ENCODE measurements around the gene FGFR3. TPM values are rescaled to one million over a fixed set of nuclear protein-coding genes. Genes with fewer than 3 reads are reported as not detected.

FGFR3 gene
- total RNA-seq, 4 donors from 2014 or later, result 45.4 to 168 (median 92.4) TPM

DNA sequence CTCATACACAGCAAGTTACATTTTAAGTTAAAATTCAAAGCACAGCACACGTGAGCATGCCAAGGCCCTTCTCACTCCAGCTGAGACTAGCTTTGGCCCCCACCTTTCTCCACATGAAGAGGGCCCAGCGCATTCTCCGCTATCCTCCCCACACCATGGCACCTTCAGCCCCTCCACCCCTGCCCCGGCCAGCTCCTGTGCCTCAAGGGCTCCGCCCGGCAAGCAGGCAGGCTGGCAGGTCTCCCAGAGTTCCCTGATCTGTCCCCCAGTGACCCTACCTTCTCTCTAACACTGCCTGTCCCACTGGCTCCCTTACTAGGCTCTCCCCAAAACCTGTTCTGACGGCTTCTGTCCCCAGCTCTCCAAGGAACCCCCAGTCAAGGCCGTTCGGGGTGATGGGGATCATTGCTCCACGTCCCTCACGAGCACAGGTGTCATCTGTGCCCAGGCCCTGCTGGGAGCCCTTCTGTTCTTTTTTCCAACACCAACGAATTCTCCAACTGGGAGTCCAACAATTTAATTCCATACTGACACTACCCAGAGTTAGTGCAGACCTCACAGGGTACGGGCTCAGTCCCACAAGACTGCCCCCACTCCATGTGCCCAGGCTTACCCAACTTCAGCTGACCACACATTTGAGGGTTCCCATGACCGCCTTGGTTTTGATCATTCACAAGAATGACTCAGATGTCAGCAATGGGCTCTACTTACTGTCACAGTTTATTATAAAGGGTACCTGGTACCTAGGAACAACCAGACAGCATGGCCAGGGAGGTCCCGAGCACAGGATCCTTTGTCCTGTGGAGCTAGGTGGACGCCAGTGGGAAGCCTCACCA, 58.7 kb downstream of the FGFR3 start:
- Histone ChIP-seq H3K27ac (peak overlapping the region in 2 of 4 donors; percentile 19 to 57), H3K36me3 (peaks cover 0 to 15% (median 0%) of the 10 kb centered on the region in 3 donors), H3K4me1 (peaks cover 0 to 46% (median 7%) of the 10 kb centered on the region in 4 donors), H3K9me3 (no peaks in the 10 kb centered on the region), H3K4me3 (no peak overlapping the region), H3K27me3 (no peaks in the 10 kb centered on the region)
- DNase-seq, result no peak
- TF ChIP-seq, protein P1, sequence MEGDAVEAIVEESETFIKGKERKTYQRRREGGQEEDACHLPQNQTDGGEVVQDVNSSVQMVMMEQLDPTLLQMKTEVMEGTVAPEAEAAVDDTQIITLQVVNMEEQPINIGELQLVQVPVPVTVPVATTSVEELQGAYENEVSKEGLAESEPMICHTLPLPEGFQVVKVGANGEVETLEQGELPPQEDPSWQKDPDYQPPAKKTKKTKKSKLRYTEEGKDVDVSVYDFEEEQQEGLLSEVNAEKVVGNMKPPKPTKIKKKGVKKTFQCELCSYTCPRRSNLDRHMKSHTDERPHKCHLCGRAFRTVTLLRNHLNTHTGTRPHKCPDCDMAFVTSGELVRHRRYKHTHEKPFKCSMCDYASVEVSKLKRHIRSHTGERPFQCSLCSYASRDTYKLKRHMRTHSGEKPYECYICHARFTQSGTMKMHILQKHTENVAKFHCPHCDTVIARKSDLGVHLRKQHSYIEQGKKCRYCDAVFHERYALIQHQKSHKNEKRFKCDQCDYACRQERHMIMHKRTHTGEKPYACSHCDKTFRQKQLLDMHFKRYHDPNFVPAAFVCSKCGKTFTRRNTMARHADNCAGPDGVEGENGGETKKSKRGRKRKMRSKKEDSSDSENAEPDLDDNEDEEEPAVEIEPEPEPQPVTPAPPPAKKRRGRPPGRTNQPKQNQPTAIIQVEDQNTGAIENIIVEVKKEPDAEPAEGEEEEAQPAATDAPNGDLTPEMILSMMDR (IDR thresholded peaks at IDR 0.05), result no peak
- no peak for TF ChIP-seq POLR2A (IDR thresholded peaks at IDR 0.05)

DNA sequence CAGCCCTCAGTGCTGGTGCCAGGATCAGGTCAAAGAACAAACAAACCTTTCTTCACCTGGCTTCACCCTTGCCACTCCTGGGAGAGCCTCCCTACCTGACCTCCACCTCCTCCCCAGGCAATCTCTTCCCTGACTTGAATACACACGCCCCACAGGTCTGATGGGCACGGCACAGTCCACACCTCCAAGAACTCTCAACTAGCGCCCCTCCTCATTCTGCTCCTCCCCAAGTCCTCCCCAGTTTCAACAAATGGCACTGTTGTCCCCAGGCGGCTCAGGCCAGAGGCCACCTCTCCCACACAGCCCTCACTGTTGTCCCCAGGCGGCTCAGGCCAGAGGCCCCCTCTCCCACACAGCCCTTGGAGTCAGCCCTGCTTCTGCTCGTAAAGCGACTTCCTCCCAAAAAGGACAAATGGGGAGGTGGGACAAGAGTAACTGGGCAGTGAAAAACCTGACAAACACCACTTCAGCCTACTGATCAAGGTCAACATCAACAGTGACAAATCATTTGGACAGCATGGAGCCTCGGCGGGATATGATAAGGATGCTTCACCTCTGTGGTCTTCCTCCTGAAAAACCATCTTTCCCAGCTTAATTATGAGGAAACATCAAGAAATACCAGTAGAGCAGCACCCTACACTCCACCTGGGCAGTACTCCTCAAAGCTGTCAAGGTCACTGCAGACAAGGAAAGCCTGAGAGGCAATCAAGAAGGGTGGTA, 60.0 kb downstream of the FGFR3 start:
- H3K4me1 ChIP-seq, result peaks cover 0 to 59% (median 9%) of the 10 kb centered on the region in 4 donors
- DNase-seq, result no peak
- H3K36me3 ChIP-seq, result peaks cover 0 to 4% (median 0%) of the 10 kb centered on the region in 3 donors
- no peaks in the 10 kb centered on the region for H3K27me3 ChIP-seq
- H3K27ac ChIP-seq, result peak overlapping the region in 2 of 4 donors; percentile 19 to 57
- TF ChIP-seq, protein P1 (IDR thresholded peaks at IDR 0.05), result no peak
- TF ChIP-seq POLR2A (IDR thresholded peaks at IDR 0.05), result no peak
- no peaks in the 10 kb centered on the region for H3K9me3 ChIP-seq
- H3K4me3 ChIP-seq, result no peak overlapping the region

DNA sequence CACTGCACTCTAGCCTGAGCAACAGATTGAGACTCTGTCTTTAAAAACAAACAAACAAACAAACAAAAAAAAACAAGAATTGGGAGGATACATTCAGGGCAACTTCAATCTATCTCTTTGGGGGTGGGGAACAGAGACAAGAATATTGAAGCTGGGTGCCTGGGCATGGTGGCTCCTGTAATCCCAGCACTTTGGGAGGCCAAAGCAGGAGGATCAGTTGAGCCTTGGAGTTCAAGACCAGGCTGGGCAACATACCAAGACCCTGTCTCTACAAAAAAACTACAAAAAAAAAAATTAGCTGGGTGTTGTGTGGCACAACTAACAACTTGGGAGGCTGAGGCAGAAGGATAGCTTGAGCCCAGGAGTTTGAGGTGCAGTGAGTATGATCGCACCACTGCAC, 61.7 kb downstream of the FGFR3 start:
- H3K27me3 ChIP-seq, result no peaks in the 10 kb centered on the region
- H3K9me3 ChIP-seq, result no peaks in the 10 kb centered on the region
- H3K36me3 ChIP-seq, result no peaks in the 10 kb centered on the region
- no peak for TF ChIP-seq POLR2A (IDR thresholded peaks at IDR 0.05)
- TF ChIP-seq, protein P1 (IDR thresholded peaks at IDR 0.05), result no peak
- no peak for DNase-seq
- peak overlapping the region; percentile 90 to 97 (median 94) for H3K4me3 ChIP-seq
- H3K27ac ChIP-seq, result peak overlapping the region in 2 of 4 donors; percentile 80 to 86
- peaks cover 0 to 54% (median 9%) of the 10 kb centered on the region in 4 donors for H3K4me1 ChIP-seq

DNA sequence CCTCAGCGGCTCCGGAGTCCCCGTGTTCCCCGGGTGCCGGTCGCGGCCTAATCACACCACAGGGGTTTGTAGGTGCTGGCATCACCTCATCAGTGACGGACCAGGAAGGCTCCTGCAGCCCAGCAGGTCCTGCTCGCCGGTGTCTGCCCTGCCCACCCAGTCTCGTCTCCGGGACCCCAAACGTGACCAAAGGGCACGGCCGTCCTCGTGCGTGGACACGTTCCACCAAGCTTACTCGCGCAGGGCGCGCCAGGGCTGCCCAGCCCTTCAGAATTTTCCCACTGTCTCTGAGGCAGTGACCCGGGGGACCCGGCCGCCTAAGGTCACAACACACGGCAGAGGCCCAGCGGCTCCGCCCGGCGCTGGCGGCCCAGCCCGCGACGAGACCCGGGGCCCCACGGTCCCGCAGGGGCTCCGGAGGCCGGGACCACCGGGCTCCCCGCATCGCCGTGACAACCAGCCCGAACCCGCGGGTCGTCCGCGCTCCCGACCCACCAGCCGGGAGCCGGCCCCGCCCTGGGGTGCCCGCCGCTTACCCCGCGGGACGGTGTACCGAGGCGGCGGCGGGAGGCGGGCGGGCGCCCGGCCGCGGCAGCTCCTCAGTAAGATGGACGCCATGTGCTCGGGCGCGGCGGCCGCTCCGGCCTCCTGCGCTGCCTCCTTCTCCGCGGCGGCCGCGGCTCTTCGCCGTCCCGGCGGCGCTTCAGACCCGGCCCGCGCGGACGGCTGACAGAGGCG, 62.4 kb downstream of the FGFR3 start:
- H3K4me3 ChIP-seq, result peak overlapping the region; percentile 90 to 97 (median 94)
- peaks cover 0 to 50% (median 9%) of the 10 kb centered on the region in 4 donors for H3K4me1 ChIP-seq
- H3K27me3 ChIP-seq, result no peaks in the 10 kb centered on the region
- no peaks in the 10 kb centered on the region for H3K9me3 ChIP-seq
- no peak for TF ChIP-seq POLR2A (IDR thresholded peaks at IDR 0.05)
- TF ChIP-seq, protein P1 (IDR thresholded peaks at IDR 0.05), result no peak
- DNase-seq, result peak in 1 of 3 donors; percentile 54
- H3K36me3 ChIP-seq, result no peaks in the 10 kb centered on the region
- H3K27ac ChIP-seq, result peak overlapping the region; percentile 80 to 86 (median 82)

Data from Peyer's patch (tissue), 4 donors.